Epithelial cell of proximal tubule (primary cell): ENCODE results near the gene INTS11. TPM values are rescaled to one million over a fixed set of nuclear protein-coding genes. Genes with fewer than 3 reads are reported as not detected.

Experiments used
- DNase-seq: peaks from one replicate; pipeline ENCODE4 v3.0.0-alpha.2; 2011; ENCODE audit warnings: low read depth
- H3K4me3 ChIP-seq: 2 replicates; pipeline ENCODE4 v1.5.1; 2011; ENCODE audit warnings: low read depth, mild to moderate bottlenecking, low read length
- total RNA-seq: library from RNA; depleted of rRNA; stranded (reverse); fragments of >200 nt; gene quantifications from 2 replicates; pipeline ENCODE4 v1.2.3, GENCODE V29; 2015
- TF ChIP-seq, protein P1 (sequence below): conservative IDR thresholded peaks from 2 replicates; pipeline ENCODE4 v1.5.1; 2012; ENCODE audit warnings: low read depth, mild to moderate bottlenecking, low read length

The INTS11 gene
- total RNA-seq, 1 donor from 2014 or later = 58.7 TPM

GRCh38 chr1:1346501-1346890 is 22.0 kb upstream of the INTS11 start:
- DNase-seq = no peak
- TF ChIP-seq, protein P1, sequence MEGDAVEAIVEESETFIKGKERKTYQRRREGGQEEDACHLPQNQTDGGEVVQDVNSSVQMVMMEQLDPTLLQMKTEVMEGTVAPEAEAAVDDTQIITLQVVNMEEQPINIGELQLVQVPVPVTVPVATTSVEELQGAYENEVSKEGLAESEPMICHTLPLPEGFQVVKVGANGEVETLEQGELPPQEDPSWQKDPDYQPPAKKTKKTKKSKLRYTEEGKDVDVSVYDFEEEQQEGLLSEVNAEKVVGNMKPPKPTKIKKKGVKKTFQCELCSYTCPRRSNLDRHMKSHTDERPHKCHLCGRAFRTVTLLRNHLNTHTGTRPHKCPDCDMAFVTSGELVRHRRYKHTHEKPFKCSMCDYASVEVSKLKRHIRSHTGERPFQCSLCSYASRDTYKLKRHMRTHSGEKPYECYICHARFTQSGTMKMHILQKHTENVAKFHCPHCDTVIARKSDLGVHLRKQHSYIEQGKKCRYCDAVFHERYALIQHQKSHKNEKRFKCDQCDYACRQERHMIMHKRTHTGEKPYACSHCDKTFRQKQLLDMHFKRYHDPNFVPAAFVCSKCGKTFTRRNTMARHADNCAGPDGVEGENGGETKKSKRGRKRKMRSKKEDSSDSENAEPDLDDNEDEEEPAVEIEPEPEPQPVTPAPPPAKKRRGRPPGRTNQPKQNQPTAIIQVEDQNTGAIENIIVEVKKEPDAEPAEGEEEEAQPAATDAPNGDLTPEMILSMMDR = no peak
- peak overlapping the region; percentile 84 for H3K4me3 ChIP-seq

DNA sequence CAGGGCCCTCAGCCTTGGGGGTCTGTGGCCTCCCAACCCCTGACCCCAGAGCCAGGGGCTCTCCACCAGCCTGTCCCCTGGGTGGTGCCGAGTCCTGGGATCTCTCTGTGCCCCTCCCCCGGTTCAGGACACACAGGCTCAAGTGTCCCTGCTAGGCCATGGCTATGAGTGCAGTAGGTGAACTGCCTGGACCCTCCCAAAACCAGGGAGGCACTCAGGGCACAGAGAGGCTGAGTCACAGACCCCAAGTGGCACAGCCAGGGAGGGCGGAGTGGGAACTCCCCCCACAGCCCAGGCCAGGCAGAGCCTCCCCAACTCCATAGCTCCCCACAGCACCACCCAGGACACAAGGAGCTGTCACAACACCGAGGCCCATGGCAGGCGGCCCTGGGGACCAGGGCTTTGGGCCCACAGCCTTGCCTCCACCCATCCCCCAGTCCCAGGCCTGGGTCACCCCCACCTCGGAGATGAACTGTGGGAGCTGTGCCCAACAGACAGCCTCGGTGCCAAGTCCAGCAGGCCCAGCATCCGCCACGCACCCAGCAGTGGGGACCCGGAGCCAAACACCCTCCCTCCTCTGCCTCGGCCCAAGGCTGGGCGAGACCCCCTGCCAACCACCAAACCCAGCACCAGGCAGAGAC is 21.5 kb upstream of the INTS11 start:
- TF ChIP-seq, protein P1 = no peak
- no peak for DNase-seq
- H3K4me3 ChIP-seq = peak overlapping the region; percentile 84

DNA sequence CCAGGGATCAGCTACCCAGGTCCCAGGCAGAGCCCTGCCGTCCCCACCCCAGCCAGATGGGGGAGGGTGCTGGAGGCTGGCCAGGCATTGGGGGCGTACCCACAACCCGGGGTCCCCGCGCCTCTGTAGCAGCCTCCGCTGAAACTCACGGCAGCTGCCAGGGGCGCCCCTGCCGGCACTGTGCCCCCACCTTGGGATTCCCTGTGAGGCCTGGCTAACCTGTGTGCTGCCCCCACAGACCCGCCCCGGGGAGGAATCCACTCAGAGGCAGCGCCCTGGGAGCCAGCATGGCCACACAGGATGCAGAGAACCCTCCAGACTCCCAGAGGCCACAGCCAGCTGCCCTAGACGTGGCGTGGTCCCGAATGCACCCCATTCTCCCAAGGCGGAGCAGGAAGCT is 20.9 kb upstream of the INTS11 start:
- no peak for DNase-seq
- H3K4me3 ChIP-seq = peak overlapping the region; percentile 26
- TF ChIP-seq, protein P1 = no peak

GRCh38 chr1:1344655-1345361 is 20.3 kb upstream of the INTS11 start:
- peak; percentile 35 for DNase-seq
- TF ChIP-seq, protein P1 = peak; percentile 51
- peak overlapping the region; percentile 26 for H3K4me3 ChIP-seq

DNA sequence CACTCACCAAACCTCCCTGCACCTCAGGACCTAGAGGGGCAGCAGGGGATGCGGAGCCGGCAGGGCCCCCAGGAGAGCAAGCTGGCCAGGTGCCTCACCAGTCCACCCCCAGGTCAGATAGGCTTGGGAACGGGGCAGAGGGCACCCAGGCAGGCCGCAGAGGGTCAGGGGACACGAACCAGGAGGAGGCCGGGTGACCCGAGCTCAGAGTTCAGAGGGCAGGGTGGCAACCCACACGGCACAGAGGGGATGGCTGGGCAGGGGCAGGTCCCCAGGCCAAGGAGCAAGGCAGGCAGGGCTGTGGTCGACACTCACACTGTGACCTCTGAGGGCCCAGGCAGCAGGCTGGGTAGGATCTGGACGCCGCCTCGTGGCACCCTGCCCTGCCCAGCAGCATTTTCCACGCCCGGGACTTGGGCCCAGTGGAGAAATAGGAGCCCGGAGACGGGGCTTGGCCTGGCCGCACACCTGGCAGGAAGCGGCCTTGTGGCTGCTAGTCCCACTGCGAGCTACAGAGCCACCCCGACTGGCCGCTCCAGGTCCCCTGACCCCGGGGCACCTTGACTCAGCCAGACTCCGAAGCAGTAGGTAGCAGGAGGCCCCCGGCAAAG is 19.5 kb upstream of the INTS11 start:
- H3K4me3 ChIP-seq = no peak overlapping the region
- TF ChIP-seq, protein P1 = no peak
- DNase-seq = no peak

- TF ChIP-seq, protein P1 = no peak
- no peak overlapping the region for H3K4me3 ChIP-seq
- DNase-seq = no peak
These were observed 18.2 kb upstream of the INTS11 start for GRCh38 chr1:1342584-1343115.
